Heart left ventricle (tissue), 13 donors: ENCODE data around the gene NABP1.

ENCODE experiments used
- CTCF ChIP-seq, 12 donors: fragments of 200-600 bp; sonication (generic) in 4 of 12; IDR thresholded peaks; one replicate each; pipeline versions ENCODE4 v1.5.0 to v1.8.0; 2018 to 2022; ENCODE audit warnings: antibody characterized with exemption in 12 of 12, mild to moderate bottlenecking in 5 of 12
- POLR2A ChIP-seq, 2 donors: fragments of 450-650 bp; IDR thresholded peaks; one replicate each; pipeline ENCODE4 v1.6.1; 2017; ENCODE audit warnings: antibody characterized with exemption in 2 of 2, mild to moderate bottlenecking in 2 of 2, moderate library complexity in 2 of 2
- donor health status: ischemic (EF 13 %, LVEDD 7.1; RV severe dilation, severe dysfunction).
- donor health status: DM: no; HTN: yes; CAD: no.
- donor health status: DM: no; HTN: no; CAD: no.
- donor health status: ischemic (EF 25% LVEDD 6.9; RV normal size, moderate dysfunction).
- donor health status: ischemic (EF 25% LVEDD 5.7; RV mildly dilated, moderate dysfunction).
- donor health status: ischemic (EF 35%, LVEDD 5.7; RV mildly dilated, moderate dysfunction).
- donor health status: nonischemic (EF 11% LVEDD 7.7; RV severe dilation, severe dysfunction).
- donor health status: DM: yes; HTN: yes; CAD: no.
- donor health status: PGD.
- donor health status: ischemic (EF 29% LVEDD 5.4; RV normal size, mild dysfunction).
- donor health status: nonischemic (EF 23%, LVEDD 6.1; RV moderate dilation, normal function).

GRCh38 chr2:191649519-191649918 lies 28.4 kb upstream of the NABP1 start:
- TF ChIP-seq CTCF (IDR thresholded peaks at IDR 0.05): no peak
- TF ChIP-seq POLR2A (IDR thresholded peaks at IDR 0.05): no peak
